ENCODE data around the gene MDN1.
"Not testable (repeated sequence)": the region's sequence is repeated elsewhere in the genome, so short reads cannot be mapped to it uniquely, and the experiment has no call there.

Gene MDN1

DNA sequence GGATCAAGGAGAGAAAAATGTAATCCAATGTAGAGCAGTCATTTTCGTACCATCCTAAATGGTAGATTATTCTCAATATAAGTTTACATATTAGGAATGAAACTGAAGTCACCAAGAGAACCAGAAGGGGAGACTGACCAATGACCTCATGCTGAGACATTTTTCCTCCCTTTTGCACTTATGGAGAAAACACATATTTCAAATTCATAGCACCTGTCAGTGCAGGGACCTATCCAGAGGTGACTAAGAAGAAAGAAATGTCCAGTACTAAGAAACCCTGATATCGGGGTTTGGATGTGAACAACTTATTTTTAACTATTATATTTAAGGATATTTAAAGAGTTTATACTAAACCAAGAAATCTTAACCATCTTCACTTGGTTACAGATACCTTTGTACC is 164.5 kb downstream of the MDN1 start:
- DNase-seq (ENCODE audit: low spot score), result no peak

DNA sequence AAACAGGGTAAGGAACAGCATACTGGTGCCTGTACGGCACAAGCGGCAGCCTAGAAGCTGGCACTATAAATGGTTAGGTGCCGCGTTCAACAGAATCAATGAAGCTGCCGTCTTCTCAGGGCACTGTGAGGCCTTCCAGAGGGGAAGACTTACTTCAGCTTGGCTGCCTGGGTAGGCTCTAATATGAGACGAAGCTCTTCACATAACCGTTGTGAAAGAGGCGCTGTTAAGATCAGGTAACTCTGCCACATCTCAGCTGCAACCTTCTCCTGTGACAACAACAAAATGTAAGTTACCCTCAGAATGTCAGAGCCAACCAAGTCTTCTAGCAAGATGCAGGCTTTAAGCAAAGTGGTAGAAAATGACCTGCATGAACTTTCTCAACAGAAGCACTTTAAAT is 169.0 kb downstream of the MDN1 start:
- DNase-seq (ENCODE audit: low spot score), result no peak

DNA sequence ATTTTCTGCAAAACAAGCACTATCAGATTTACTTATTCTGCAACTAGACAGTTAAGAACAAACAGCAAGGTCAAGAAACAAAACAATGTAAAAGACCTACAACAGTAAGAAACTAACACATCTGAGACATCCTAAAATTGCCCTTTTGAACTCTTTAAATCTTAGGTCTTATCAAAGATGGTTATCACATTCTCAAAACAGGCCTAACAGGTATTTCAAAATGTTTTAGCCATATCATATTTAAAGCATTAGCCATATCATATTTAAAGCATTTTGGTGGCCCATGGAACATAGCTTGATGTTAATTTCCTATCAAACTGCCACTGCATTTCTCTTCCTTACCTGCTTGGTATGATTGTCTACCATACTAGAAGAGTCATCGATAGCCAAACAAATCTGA is 169.9 kb downstream of the MDN1 start:
- no peak for DNase-seq (ENCODE audit: low spot score)

DNA sequence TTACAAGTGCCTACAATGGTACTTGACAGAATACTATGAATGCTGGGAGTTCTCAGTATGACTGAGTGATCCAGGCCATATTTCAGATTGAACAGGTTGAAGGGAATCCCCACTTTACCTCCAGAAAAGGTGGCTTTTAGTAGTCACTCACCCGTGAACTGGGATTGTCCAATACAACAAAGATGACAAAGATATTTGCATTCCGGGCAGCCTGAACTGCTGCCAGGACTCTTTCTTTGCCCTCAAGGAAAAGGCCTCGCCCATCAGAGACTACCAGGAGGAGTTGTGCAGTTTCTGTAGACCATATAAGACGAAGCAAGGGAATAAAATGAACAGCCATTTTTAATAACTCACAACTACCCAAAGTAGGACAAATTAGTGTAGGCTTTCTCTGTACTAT is 174.7 kb downstream of the MDN1 start:
- no peak for DNase-seq (ENCODE audit: low spot score)

DNA sequence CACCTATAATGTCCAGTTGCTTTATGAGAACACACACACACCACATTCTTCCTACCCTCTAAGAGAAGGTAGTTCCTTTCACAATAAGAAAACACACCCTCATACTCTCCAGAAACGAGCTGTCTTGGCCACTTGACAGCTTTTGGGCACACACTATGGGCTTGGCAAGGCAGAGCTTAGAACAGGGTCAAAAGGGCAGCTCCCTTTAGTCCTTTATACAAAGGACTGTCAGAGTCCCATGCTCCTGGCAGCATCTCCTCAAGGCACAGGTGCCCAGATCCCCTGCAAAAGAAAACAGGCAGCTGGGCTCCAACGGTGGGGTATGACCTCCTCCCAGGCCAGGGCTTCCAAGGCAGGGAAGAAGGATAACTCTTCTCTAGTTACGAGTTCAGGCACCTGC is 176.2 kb downstream of the MDN1 start:
- no peak for DNase-seq (ENCODE audit: low spot score)

DNA sequence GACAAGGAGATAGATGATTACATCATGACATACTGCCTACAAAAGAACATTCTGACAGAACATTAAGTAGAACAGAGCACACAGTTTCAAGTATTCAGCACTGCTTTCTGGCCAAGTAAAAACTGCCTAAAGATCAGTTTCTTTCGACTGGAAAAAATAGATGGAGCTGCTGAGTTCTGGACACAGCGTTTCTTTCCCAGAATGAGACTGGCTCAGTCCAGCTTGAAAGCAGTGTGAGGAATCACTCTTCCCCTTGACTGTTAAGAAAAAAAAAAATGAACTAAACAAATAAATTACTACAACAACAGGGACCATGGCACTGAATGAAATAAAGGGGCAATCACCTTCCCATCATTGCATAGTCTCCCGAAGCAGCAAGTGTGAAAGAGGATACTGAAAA is 176.6 kb downstream of the MDN1 start:
- no peak for DNase-seq (ENCODE audit: low spot score)

DNA sequence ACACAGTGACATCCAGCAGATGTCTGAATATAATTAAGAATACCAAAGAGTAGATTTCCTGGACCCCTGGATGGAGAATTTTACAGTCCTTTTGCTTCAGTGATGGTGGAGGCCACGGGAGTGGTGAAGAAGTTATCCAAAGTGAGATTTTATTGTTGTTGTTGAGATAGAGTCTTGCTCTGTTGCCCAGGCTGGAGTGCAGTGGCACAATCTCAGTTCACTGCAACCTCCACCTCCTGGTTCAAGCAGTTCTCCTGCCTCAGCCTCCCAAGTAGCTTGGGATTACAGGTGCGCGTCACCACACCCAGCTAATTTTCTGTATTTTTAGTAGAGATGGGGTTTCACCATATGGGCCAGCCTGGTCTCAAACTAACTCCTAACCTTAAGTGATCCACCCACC is 178.0 kb downstream of the MDN1 start:
- DNase-seq (ENCODE audit: low spot score), result not testable (repeated sequence)

DNA sequence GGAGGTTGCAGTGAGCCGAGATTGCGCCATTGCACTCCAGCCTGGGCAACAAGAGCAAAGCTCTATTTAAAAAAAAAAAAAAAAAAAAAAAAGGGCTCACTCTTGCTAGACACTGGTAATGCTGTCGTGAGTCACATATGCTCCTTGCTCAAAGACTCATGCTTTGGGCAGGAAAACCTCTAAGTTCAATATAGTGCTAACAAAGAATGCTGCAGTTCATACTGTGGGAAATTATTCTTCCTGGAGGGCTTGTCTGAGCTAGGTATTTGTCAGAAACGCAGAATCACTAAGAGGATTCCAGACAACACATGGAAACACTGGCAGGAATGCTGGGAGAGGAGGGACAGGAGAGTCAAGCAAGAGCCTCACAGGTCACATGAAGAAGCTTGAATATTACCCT is 178.8 kb downstream of the MDN1 start:
- no peak for DNase-seq (ENCODE audit: low spot score)

DNA sequence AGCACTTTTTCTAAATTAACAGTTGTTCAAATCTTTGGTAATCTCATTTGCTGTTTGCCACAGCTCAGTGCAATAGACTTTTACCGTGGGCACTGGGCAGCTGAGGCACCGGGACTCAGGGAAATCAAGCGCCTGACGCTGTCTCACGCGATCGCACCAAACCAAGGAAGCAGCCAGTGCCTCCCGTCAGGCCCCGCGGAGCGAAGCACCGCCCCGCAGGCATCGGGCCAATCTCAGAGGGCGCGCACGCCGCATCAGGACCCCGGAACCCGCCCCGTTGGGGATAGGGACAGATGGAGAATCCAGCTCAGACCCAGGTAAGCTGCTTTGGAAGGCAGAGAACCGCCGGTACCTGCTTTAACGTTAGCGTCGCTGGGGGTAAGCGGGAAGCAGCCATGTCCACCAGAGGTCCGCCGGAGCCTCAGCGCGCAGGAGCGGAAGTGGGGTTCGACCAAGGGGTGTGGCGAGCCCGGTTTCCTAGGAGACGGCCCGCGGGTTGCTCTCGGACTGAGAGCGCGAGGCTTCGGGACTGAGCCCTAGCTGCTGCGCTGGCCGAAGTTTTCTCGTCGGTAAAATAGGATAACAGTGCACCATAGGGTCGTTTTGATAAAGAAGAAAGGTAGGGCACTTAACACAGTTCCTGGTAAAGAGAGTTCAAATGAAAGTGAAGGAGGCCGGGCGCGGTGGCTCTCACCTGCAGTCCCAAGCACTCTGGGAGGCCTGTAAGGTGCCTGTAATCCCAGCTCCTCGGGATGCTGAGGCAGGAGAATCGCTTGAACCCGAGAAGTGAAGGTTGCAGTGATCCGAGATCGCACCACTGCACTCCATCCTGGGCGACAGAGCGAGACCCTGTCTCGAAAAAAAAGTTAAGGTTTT is 181.0 kb downstream of the MDN1 start, which contains the start of gene LYRM2:
Gene LYRM2 (minus strand): TSS at position 428 of the 876 bp plus-strand sequence. CDS start 31 bp downstream, at position 397.
- DNase-seq (ENCODE audit: low spot score), result peak; percentile 99

DNA sequence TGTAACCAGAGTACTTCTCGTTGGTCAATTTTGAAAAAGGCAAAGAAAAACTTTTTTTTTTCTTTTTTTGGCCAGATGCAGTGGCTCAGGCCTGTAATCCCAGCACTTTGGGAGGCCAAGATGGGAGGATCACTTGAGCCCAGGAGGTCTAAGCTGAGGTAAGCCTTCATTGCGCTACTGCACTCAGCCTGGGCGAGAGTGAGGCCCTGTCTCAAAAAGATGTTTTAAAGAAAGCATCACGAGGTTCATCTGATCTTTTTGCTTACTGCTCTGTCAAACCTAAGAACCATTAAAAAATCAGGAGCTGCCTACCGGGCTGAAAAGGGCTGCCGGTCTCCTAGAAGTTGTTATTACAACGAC is 181.7 kb downstream of the MDN1 start:
- no peak for DNase-seq (ENCODE audit: low spot score)

DNA sequence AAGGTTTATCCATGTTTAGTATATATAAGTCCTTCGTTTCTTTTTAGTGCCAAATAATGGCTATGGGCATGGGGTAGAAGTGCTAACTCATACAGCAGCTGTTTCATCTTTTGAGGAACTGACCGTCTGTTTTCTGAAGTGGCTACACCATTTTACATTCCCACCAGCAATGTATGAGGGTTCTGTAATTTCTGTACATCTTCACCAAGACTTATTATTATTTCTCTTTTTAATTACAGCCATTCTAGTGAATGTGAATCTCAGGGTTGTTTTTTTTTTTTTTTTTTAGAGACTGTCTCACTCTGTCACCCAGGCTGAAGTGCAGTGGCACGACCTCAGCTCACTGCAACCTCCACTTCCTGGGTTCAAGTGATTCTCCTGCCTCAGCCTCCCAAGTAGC is 183.2 kb downstream of the MDN1 start:
- not testable (repeated sequence) for DNase-seq (ENCODE audit: low spot score)

DNA sequence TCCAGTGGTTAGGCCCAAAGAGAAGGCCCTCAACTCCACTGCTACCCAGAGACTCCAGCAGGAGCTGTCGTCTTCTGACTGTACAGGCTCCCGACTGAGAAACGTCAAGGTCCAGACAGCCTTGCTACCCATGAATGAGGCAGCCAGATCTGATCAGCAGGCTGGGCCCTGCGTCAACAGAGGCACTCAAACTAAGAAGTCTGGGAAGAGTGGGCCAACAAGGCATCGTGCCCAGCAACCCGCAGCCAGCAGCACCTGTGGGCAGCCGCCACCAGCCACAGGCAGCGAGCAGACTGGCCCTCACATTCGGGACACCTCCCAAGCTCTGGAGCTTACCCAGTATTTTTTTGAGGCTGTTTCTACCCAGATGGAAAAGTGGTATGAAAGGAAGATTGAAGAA is 189.1 kb downstream of the MDN1 start:
- DNase-seq (ENCODE audit: low spot score), result no peak

DNA sequence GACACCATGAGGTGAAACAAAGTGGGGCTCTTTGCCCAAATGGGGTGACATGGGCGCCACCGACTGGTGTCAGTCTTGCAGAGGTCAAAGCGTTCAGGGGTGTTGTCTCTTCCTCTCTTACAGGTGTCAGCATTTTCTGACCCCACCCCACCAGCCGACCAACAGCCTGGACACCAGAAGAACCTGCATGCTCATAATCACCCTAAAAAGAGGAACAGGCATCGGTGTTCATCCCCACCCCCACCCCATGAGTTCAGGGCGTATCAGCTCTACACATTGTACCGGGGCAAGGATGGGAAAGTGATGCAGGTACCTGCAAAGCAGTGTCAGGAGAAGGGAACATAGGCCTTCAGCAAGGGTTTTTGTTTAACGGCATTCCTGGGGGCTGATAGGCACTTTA is 195.8 kb downstream of the MDN1 start:
- no peak for DNase-seq (ENCODE audit: low spot score)

DNA sequence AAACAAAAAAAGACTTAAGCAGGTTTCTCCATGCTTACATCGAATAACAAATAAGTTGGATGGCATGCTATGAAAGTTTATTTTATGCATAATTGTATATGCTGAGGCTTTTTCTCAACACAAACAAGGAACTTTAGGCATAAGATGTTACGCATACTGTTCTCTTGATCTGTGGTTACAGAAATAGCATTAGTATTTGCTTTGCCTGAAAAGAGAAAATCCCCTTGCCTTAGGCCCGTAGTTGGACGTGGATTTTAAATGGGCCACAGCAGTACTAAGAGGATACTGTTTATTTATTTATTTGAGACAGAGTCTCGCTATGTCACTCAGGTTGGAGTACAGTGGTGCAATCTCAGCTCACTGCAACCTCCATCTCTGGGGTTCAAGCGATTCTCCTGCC is 200.0 kb downstream of the MDN1 start:
- DNase-seq (ENCODE audit: low spot score), result no peak

DNA sequence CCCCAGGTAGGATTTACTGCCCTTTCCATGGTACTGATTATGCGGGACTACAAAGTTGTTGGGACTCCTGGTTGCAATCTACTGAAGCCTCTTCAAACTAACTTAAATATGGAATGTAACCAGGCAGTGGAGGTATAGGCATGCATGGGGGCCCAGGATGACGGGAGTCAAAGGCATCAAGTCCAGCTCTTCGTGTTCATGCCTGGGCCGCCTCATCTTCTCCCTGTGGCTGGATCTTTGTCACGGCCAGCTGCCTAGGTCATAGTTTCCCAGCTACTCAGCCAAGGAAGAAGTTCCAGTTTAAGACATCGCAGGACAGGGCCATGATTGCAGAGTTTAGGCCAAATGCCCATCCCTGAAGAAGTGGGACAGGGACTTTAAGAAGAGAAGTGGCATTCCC is 201.6 kb downstream of the MDN1 start:
- DNase-seq (ENCODE audit: low spot score), result no peak

DNA sequence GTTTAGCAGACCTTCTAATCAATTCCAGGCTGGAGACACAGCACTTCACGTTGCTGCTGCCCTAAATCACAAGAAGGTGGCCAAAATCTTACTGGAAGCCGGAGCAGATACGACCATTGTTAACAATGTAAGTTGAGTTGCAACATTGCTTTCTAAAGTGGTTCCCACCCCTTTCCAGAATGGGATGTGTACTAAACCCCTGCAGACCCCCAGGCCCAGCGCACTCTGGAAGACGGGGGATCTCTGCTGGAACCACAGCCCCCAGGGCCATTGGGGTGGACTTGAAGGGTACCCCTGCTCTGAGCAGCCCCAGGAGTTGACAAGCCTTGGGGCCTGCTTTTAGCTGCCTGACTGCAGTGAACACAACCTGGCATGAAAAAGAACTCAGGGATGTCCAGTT is 203.1 kb downstream of the MDN1 start:
- DNase-seq (ENCODE audit: low spot score), result no peak

DNA sequence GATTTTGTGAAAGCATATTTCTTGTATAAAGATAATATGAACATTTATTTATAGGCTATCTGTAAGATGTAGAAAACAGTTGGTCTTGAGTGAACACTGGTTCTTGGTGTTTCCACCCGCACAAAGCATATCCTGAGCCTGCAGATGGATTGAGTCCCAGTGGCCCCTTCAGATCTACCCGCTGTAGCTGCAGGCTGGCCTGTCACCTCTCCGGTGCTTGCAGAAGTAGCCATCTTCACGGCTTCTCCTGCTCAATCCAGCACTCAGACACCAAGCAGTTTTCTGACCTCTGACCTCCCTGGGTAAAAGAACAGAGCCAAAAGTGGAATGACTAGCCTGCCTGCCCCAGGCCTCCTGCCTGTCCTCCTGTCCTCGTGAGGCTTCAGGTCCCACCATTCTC is 203.7 kb downstream of the MDN1 start:
- DNase-seq (ENCODE audit: low spot score), result no peak

DNA sequence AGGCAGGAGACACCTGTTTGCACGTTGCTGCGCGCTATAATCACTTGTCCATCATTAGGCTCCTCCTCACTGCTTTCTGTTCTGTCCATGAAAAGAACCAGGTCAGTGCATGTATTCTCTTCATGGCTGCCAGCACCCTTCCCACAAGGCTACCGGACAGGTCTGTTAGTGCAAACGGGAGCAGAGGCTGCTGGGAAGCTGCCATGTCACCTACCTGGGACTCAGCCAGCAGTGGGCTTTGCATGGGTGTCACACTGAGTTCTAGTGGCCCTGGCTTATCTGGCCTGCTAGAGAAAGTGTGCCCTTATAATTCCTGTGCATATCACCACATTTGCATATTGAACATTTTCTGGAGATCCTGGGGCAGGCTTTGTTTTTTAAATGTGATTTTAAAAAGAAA is 205.8 kb downstream of the MDN1 start:
- no peak for DNase-seq (ENCODE audit: low spot score)

DNA sequence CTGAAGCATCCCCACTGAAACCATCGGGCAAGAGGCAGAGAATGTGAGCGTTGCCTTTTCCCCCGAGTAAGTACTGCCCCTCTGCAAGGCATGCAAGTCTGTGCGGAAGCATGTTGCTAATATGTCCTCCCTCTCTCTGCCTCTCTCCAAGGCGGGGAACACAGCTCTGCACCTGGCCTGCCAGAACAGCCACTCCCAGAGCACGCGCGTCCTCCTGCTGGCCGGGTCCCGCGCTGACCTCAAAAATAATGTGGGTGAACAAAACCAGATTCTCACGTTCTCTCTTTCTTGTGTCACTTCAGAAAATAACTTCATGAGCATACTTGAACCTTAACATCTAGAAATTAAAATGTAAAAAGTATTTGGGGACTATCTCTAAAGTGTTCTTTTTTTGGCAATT is 207.5 kb downstream of the MDN1 start:
- no peak for DNase-seq (ENCODE audit: low spot score)

DNA sequence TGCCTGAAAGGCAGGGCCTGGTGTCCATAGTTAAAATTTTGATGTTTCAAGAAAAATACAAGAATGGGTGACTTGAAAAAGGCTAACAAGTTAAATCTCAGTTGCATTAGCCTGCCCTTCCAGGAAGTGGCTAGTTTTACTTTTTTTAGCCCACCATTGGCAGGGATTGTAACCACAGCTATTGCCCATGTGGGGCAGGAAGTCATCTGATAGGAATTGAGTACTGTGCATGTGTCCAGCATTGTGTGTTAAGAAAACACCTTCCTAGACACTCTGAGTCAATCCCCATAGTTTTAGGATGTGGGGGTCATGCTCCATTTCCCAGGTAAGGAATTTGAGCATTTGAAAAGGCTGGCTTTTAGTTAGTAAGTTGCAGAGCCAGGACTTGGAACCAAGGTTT is 207.9 kb downstream of the MDN1 start:
- peak; percentile 49 for DNase-seq (ENCODE audit: low spot score)

DNA sequence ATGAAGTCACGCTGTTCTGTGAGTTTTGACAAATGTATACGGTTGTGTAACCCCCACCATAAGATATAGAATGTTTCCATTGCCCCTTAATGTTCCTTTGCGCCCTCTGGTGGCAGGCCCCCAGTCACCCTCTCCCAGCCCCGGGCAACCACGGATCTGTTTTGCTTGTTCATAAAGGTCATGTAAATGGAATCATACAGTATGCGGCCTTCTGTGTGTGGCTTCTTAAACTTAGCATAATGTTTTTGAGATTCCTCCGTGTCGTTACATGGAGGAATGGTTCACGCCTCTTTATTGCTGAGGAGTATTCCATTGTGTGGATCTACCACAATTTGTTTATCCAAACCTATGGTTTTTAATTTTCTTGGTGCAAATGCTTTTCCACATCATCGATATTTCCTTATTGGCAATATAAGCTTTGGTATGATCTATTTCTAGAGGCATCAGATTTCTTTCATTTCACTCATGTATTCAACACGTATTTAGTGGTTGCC is 209.4 kb downstream of the MDN1 start:
- peak; percentile 67 for DNase-seq (ENCODE audit: low spot score)

DNA sequence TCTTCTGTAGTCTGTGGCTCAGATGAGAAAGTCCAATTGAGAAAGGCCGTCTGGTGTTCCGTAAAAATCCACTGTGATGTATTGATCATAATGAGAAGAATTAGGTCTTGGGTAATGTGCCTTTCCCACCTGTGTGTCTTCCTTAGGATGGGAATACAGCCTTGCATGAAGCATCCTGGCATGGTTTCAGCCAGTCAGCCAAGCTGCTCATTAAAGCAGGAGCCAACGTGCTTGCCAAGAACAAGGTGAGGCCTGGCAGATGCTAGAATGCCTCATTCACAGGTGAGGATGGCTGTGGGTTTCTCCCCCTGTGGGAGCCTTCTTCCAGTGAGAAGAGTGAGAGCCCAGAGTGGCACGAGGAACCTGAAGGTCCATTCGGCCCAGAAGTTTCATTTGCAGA is 213.7 kb downstream of the MDN1 start:
- DNase-seq (ENCODE audit: low spot score), result no peak

DNA sequence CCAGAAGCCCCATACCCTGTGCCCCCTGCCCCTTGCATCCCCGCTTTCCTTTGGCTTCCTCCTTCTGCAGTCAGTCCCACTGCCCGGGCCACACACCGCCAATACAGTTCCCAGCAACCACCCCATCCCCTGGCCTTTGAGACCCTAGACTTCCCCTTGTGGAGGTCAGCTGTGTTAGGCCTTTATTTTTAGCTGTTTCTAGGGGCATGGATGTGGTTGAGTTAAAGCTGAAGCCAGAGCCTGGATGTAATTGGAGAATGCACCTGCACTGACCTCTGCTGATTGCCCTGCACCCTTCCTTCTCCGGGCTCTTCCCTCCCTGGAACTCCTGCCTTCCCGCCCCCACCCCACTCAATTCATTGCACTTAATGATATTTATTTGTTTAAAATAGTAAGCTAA is 214.9 kb downstream of the MDN1 start:
- no peak for DNase-seq (ENCODE audit: low spot score)

DNA sequence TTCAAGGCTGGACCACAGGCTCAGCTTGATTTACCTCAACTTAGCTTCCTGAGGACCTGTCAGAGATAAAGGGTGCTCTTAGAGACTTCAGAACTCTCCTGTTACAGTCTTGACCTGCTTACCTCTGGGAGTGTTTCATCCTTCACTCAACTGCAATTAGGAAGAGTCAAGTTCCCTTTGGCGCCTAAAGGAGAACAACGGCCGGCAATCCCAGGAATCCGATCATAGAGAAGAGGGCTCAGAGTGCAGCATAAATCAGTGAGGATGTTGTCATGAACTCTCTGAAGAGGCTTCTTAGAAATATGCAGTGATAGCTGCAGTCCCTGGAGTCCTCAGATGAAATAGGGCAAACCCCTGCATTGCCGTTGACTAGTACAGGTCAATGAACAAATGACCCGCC is 217.4 kb downstream of the MDN1 start:
- no peak for DNase-seq (ENCODE audit: low spot score)
